GM23338 (cell line): ENCODE results near the gene TFF2. TPM values are rescaled to one million over a fixed set of nuclear protein-coding genes. Genes with fewer than 3 reads are reported as not detected.
A peak's percentile ranks its signal among the peaks of the same experiment; 100 is the strongest.

Source experiments
- ATAC-seq: fragments of 200-7000 bp; cut with Tn5 transposase; 3 replicates; pipeline ENCODE4 v1.9.1; 2020
- DNase-seq: peaks from one replicate; pipeline ENCODE4 v3.0.0-alpha.2; 2015; ENCODE audit warnings: low spot score
- H2AFZ ChIP-seq: fragments of 200-600 bp; sonication (generic); 2 replicates; pipeline ENCODE4 v1.8.0; 2016; ENCODE audit warnings: antibody characterized with exemption, mild to moderate bottlenecking, moderate library complexity
- H3F3A ChIP-seq: fragments of 200-600 bp; sonication (generic); replicated peaks from 2 replicates; pipeline ENCODE4 v1.8.0; 2017; ENCODE audit warnings: antibody characterized with exemption, mixed run types, low read depth
- H3K27ac ChIP-seq: fragments of 200-600 bp; sonication (generic); 2 replicates; pipeline ENCODE4 v1.6.1; 2016; ENCODE audit warnings: low read depth
- H3K27me3 ChIP-seq: fragments of 200-600 bp; sonication (generic); 2 replicates; pipeline ENCODE4 v1.8.0; 2016; ENCODE audit warnings: mild to moderate bottlenecking, mixed run types, moderate library complexity; ENCODE audit not compliant: insufficient read depth
- H3K36me3 ChIP-seq: fragments of 200-600 bp; sonication (generic); 2 replicates; pipeline ENCODE4 v1.8.0; 2016; ENCODE audit warnings: mild to moderate bottlenecking; ENCODE audit not compliant: insufficient read depth
- H3K4me1 ChIP-seq: fragments of 200-600 bp; sonication (generic); 2 replicates; pipeline ENCODE4 v1.8.0; 2016; ENCODE audit warnings: mild to moderate bottlenecking, moderate library complexity; ENCODE audit not compliant: insufficient read depth
- H3K4me2 ChIP-seq: fragments of 200-600 bp; sonication (generic); 2 replicates; pipeline ENCODE4 v1.7.1; 2017; ENCODE audit warnings: mixed run types
- H3K4me3 ChIP-seq: fragments of 200-600 bp; sonication (generic); 2 replicates; pipeline ENCODE4 v1.6.1; 2016; ENCODE audit warnings: mixed run types
- H3K79me2 ChIP-seq: fragments of 200-600 bp; sonication (generic); replicated peaks from 2 replicates; pipeline ENCODE4 v1.8.0; 2017; ENCODE audit warnings: mild to moderate bottlenecking; ENCODE audit not compliant: insufficient read depth
- H3K9me2 ChIP-seq: fragments of 200-600 bp; sonication (generic); 2 replicates; pipeline ENCODE4 v1.8.0; 2017; ENCODE audit not compliant: insufficient read depth
- H4K20me1 ChIP-seq: fragments of 200-600 bp; sonication (generic); replicated peaks from 2 replicates; pipeline ENCODE4 v1.8.0; 2017; ENCODE audit warnings: mild to moderate bottlenecking; ENCODE audit not compliant: insufficient read depth
- H3K27ac Mint-ChIP-seq: 2 replicates; pipeline ENCODE4 v1.8.0; 2020; ENCODE audit warnings: inconsistent platforms, mild to moderate bottlenecking, moderate library complexity, mixed read lengths
- H3K27me3 Mint-ChIP-seq: 3 replicates; pipeline ENCODE4 v1.8.0; 2022; ENCODE audit warnings: low read depth, mild to moderate bottlenecking, moderate library complexity, mixed read lengths, inconsistent platforms; ENCODE audit not compliant: insufficient read depth, poor library complexity
- H3K36me3 Mint-ChIP-seq: 3 replicates; pipeline ENCODE4 v1.8.0; 2021; ENCODE audit warnings: low read depth, mild to moderate bottlenecking, inconsistent platforms, moderate library complexity, mixed read lengths
- H3K4me1 Mint-ChIP-seq: 3 replicates; pipeline ENCODE4 v1.8.0; 2020; ENCODE audit warnings: mild to moderate bottlenecking, inconsistent platforms, mixed read lengths
- H3K4me3 Mint-ChIP-seq: 3 replicates; pipeline ENCODE4 v1.8.0; 2021; ENCODE audit warnings: moderate library complexity, mild to moderate bottlenecking, inconsistent platforms, mixed read lengths
- H3K9me3 Mint-ChIP-seq: 3 replicates; pipeline ENCODE4 v1.8.0; 2020; ENCODE audit warnings: moderate library complexity, mild to moderate bottlenecking, inconsistent platforms, mixed read lengths
- EZH2 ChIP-seq: fragments of 200-600 bp; sonication (generic); IDR thresholded peaks from one replicate; pipeline ENCODE4 v1.8.0; 2017; ENCODE audit warnings: antibody characterized with exemption, mild to moderate bottlenecking, low read depth; ENCODE audit not compliant: unreplicated experiment
- EZH2phosphoT487 ChIP-seq: fragments of 200-600 bp; sonication (generic); IDR thresholded peaks from one replicate; pipeline ENCODE4 v1.8.1; 2018; ENCODE audit warnings: antibody characterized with exemption; ENCODE audit not compliant: unreplicated experiment
- NANOG ChIP-seq: IDR thresholded peaks from 2 replicates; pipeline ENCODE4 v1.6.1; 2016; ENCODE audit warnings: antibody characterized with exemption, borderline replicate concordance
- POLR2AphosphoS5 ChIP-seq: IDR thresholded peaks from 2 replicates; pipeline ENCODE4 v1.6.1; 2016; ENCODE audit warnings: antibody characterized with exemption, low read depth
- ZNF331 ChIP-seq: fragments of 250-450 bp; sonication (Bioruptor Pico); IDR thresholded peaks from 2 replicates; pipeline ENCODE4 v1.5.0; 2020; ENCODE audit warnings: low read depth, mild to moderate bottlenecking, moderate library complexity
- polyA plus RNA-seq: library from polyadenylated mRNA; unstranded; fragments of >200 nt; fragmentation: Nextera tagmentation; extraction: Ambion mirVana; gene quantifications from 2 replicates; pipeline ENCODE4 v1.2.1, GENCODE V29; 2016
- total RNA-seq: library from RNA; depleted of rRNA; stranded (reverse); fragments of >200 nt; shearing (Covaris generic); gene quantifications from 2 replicates; pipeline ENCODE4 v1.2.3, GENCODE V29; 2014
- TF ChIP-seq, protein P1 (sequence below): IDR thresholded peaks from 2 replicates; pipeline ENCODE4 v1.6.1; 2016; ENCODE audit warnings: antibody characterized with exemption
- TF ChIP-seq, protein P2 (sequence below), 2 experiments: fragments of 200-600 bp in 1 of 2; sonication (generic) in 1 of 2; conservative IDR thresholded peaks; 2 replicates each; pipeline versions ENCODE4 v1.5.1 to v1.6.1; 2016 to 2017; ENCODE audit warnings: antibody characterized with exemption in 2 of 2, low read depth in 2 of 2, mild to moderate bottlenecking in 2 of 2, moderate library complexity in 1 of 2
- TF ChIP-seq, protein P3 (sequence below): IDR thresholded peaks from one replicate; pipeline ENCODE4 v1.6.1; 2018; ENCODE audit warnings: antibody characterized with exemption; ENCODE audit not compliant: unreplicated experiment

Gene TFF2
- total and polyA plus RNA-seq, 2 experiments from 2014 or later = not detected

DNA sequence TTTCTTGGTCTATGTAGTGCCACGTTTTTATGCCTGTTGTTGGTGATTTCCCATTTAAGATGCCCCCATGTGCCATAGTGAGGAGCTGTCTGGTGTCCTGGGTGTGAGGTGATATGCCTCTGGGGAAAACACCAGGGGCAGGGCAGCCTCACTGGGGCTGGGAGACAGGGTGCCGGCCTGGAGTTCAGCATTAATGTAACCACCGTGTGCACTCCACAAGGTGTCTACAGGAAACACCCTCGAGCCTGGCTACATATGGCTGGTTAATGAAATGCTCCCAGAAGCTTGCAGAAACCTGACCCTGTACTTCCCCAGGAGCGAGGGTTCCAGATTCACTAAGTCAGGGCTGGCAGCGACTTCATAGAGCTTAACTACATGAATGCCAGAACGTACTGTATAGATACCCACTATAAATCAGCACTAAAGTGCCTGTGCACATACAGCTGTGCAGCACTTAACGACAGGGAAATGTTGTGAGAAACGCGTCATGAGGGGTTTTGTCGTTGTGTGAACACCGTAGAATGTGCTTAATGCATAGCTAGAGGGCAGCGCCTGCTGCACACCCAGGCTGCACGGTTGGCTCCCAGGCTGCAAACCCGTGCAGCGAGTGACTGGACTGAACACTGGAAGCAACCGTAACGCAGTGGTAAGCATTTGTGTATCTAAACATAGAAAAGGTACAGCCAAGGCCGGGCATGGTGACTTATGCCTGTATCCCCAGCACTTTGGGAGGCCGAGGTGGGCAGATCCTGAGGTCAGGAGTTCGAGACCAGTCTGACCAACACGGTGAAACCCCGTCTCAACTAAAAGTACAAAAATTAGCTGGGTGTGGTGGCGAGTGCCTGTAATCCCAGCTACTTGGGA lies 10.4 kb downstream of the TFF2 start:
- no peaks in the 10 kb centered on the region; the same call in 1 of the 2 replicates for H3F3A ChIP-seq
- H3K36me3 ChIP-seq = no peaks in the 10 kb centered on the region
- ATAC-seq (no peak), DNase-seq (no peak)
- H4K20me1 ChIP-seq = no peaks in the 10 kb centered on the region
- H3K27me3 ChIP-seq = no peaks in the 10 kb centered on the region
- H3K27ac ChIP-seq = no peak overlapping the region
- no peak overlapping the region for H3K4me2 ChIP-seq
- Mint-ChIP-seq H3K27ac (no peak overlapping the region), H3K27me3 (peaks cover 17% of the 10 kb centered on the region), H3K4me1 (peaks cover 31% of the 10 kb centered on the region; the same call in 2 of the 3 replicates), H3K4me3 (no peak overlapping the region), H3K9me3 (no peaks in the 10 kb centered on the region), H3K36me3 (no peaks in the 10 kb centered on the region)
- no peak overlapping the region for H3K4me3 ChIP-seq
- peaks cover 10% of the 10 kb centered on the region; the same call in 1 of the 2 replicates for H3K4me1 ChIP-seq
- no peaks in the 10 kb centered on the region for H3K79me2 ChIP-seq
- H3K9me2 ChIP-seq = no peaks in the 10 kb centered on the region
- no peak overlapping the region for H2AFZ ChIP-seq
- TF ChIP-seq EZH2phosphoT487 (no peak), EZH2 (no peak), NANOG (no peak)
- TF ChIP-seq, protein P1, sequence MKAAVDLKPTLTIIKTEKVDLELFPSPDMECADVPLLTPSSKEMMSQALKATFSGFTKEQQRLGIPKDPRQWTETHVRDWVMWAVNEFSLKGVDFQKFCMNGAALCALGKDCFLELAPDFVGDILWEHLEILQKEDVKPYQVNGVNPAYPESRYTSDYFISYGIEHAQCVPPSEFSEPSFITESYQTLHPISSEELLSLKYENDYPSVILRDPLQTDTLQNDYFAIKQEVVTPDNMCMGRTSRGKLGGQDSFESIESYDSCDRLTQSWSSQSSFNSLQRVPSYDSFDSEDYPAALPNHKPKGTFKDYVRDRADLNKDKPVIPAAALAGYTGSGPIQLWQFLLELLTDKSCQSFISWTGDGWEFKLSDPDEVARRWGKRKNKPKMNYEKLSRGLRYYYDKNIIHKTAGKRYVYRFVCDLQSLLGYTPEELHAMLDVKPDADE = no peak
- TF ChIP-seq, protein P2, sequence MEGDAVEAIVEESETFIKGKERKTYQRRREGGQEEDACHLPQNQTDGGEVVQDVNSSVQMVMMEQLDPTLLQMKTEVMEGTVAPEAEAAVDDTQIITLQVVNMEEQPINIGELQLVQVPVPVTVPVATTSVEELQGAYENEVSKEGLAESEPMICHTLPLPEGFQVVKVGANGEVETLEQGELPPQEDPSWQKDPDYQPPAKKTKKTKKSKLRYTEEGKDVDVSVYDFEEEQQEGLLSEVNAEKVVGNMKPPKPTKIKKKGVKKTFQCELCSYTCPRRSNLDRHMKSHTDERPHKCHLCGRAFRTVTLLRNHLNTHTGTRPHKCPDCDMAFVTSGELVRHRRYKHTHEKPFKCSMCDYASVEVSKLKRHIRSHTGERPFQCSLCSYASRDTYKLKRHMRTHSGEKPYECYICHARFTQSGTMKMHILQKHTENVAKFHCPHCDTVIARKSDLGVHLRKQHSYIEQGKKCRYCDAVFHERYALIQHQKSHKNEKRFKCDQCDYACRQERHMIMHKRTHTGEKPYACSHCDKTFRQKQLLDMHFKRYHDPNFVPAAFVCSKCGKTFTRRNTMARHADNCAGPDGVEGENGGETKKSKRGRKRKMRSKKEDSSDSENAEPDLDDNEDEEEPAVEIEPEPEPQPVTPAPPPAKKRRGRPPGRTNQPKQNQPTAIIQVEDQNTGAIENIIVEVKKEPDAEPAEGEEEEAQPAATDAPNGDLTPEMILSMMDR (conservative IDR thresholded peaks at IDR 0.05; ENCODE audit: low read depth in 2 of 2) = no peak

DNA sequence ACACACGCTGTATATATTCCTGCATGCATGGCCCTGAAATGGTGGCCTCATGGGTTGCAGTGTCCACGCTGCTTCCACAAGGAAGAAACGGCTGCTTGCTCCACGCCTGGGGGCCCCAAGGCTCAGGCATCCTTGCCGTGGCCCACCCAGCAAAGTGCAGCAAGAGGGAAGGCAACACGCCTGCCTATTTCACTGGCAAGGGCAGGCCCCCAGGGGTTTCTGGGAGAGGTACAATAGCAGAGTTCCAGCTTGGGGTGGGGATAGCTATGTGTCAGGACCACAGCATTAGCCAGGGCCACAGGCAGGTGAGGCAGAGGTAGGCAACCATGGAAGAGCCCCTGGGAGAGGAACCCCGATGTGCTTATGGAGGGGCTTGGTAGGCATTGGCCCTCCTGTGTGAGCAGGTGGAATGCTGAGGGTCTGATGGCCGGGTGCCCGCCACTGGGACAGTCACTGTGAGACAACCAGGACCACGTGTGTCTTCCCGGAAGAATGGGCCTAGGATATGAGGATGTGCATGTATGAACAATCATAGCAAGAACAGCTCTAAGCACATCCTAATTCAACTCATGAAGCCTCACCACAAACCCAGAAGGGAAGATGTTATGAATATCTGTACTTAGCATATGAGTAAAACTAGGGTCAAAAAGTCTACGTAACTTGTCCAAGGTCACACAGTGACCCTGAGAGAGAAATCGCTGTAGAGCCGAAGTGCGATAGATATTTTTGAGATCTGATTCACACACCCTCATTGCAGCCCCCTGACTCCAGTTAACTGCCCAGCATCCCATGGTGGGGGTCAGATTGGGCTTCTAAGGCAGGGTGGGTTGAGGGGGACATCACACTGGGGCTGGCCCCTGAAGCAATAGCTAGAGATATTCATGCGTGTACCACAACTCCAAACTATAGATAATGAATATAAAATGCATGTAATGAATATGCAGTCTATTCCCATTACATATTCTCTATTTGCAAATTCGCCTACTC lies 11.8 kb downstream of the TFF2 start:
- DNase-seq = no peak
- Histone ChIP-seq H4K20me1 (no peaks in the 10 kb centered on the region), H3F3A (no peaks in the 10 kb centered on the region; the same call in 1 of the 2 replicates), H3K79me2 (no peaks in the 10 kb centered on the region), H2AFZ (0 out of 2 replicates have a peak overlapping the region, but pooled peaks have one; percentile 20), H3K4me2 (no peak overlapping the region), H3K36me3 (no peaks in the 10 kb centered on the region), H3K27me3 (no peaks in the 10 kb centered on the region), H3K27ac (no peak overlapping the region; the same call in 1 of the 2 replicates), H3K9me2 (no peaks in the 10 kb centered on the region), H3K4me1 (peaks cover 14% of the 10 kb centered on the region; the same call in 1 of the 2 replicates), H3K4me3 (no peak overlapping the region)
- no peak for TF ChIP-seq POLR2AphosphoS5
- no peak for TF ChIP-seq ZNF331 (CRISPR knock-in tag)
- TF ChIP-seq, protein P1 = no peak
- TF ChIP-seq, protein P3, sequence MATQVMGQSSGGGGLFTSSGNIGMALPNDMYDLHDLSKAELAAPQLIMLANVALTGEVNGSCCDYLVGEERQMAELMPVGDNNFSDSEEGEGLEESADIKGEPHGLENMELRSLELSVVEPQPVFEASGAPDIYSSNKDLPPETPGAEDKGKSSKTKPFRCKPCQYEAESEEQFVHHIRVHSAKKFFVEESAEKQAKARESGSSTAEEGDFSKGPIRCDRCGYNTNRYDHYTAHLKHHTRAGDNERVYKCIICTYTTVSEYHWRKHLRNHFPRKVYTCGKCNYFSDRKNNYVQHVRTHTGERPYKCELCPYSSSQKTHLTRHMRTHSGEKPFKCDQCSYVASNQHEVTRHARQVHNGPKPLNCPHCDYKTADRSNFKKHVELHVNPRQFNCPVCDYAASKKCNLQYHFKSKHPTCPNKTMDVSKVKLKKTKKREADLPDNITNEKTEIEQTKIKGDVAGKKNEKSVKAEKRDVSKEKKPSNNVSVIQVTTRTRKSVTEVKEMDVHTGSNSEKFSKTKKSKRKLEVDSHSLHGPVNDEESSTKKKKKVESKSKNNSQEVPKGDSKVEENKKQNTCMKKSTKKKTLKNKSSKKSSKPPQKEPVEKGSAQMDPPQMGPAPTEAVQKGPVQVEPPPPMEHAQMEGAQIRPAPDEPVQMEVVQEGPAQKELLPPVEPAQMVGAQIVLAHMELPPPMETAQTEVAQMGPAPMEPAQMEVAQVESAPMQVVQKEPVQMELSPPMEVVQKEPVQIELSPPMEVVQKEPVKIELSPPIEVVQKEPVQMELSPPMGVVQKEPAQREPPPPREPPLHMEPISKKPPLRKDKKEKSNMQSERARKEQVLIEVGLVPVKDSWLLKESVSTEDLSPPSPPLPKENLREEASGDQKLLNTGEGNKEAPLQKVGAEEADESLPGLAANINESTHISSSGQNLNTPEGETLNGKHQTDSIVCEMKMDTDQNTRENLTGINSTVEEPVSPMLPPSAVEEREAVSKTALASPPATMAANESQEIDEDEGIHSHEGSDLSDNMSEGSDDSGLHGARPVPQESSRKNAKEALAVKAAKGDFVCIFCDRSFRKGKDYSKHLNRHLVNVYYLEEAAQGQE = no peak
- H3K9me3 Mint-ChIP-seq = no peaks in the 10 kb centered on the region
- H3K4me1 Mint-ChIP-seq = peaks cover 32% of the 10 kb centered on the region; the same call in 2 of the 3 replicates
- no peaks in the 10 kb centered on the region for H3K36me3 Mint-ChIP-seq
- H3K27ac Mint-ChIP-seq = no peak overlapping the region
- no peak for ATAC-seq
- H3K4me3 Mint-ChIP-seq = no peak overlapping the region
- peaks cover 14% of the 10 kb centered on the region for H3K27me3 Mint-ChIP-seq
